ENCODE data around the gene DDX1. TPM values are rescaled to one million over a fixed set of nuclear protein-coding genes. Genes with fewer than 3 reads are reported as not detected.

The DDX1 gene
- total RNA-seq, 1 experiment from 2014 or later, result 70.7 TPM

DNA sequence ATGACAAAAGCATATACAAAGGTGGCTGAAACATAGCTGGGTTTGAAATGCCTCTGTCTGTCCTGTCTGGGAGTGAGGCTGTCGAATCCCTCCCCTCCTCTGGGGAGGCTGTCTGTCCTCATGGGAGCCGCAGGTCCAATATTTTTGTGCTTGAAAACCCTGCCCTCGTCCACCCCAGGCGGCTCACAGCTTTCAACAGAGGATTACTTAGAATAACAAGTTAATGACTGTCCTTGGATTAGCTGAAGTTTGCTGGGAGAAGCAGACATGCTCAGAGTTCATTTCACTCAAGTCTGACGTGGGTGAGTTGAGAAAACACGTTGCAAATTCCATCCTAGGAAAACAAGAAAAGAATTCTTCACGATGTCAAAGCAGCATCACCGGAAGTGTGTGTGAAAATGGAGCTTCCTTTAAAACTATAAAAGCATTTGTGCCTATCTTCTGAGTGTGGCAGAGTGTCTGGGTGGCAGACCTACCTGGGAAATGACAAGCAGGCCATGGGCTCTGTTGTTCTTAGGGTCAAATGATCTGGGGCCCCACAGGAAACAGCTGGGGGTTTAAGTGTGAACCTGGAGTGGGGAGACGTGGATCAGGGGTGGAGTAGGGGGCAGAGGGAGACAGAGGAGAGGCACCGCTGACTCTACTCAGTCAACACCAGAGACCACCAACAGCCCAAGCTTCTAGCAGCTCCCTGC is 77.1 kb downstream of the DDX1 start:
- H3K4me2 ChIP-seq, result no peak overlapping the region
- no peaks in the 10 kb centered on the region for H3K9me3 ChIP-seq (ENCODE audit: insufficient read depth, low read depth)
- ChIA-PET CTCF (no interaction called here), POLR2A (ENCODE audit: unreplicated experiment) (no interaction called here)
- no peak for TF ChIP-seq EZH2 (IDR thresholded peaks at IDR 0.05; ENCODE audit: low read depth)
- TF ChIP-seq, protein P1, sequence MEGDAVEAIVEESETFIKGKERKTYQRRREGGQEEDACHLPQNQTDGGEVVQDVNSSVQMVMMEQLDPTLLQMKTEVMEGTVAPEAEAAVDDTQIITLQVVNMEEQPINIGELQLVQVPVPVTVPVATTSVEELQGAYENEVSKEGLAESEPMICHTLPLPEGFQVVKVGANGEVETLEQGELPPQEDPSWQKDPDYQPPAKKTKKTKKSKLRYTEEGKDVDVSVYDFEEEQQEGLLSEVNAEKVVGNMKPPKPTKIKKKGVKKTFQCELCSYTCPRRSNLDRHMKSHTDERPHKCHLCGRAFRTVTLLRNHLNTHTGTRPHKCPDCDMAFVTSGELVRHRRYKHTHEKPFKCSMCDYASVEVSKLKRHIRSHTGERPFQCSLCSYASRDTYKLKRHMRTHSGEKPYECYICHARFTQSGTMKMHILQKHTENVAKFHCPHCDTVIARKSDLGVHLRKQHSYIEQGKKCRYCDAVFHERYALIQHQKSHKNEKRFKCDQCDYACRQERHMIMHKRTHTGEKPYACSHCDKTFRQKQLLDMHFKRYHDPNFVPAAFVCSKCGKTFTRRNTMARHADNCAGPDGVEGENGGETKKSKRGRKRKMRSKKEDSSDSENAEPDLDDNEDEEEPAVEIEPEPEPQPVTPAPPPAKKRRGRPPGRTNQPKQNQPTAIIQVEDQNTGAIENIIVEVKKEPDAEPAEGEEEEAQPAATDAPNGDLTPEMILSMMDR (conservative IDR thresholded peaks at IDR 0.05), result no peak
- no peaks in the 10 kb centered on the region for H4K20me1 ChIP-seq (ENCODE audit: insufficient read depth)
- no peaks in the 10 kb centered on the region for H3K79me2 ChIP-seq (ENCODE audit: low read depth)
- no peak overlapping the region for H3K4me3 ChIP-seq
- 0 out of 2 replicates have a peak, but pooled peaks cover 1% of the 10 kb centered on the region for H3K4me1 ChIP-seq (replicated peaks; ENCODE audit: insufficient read depth)
- BruUV-seq (replicated peaks), result no TSS peak
- intact Hi-C loops (cut with micrococcal nuclease; ENCODE audit: unreplicated experiment), result no loop called here
- H3F3A ChIP-seq (ENCODE audit: insufficient read depth, low read depth), result no peaks in the 10 kb centered on the region
- no peak overlapping the region for H2AFZ ChIP-seq
- DNase-seq, result no peak
- H3K9me2 ChIP-seq (ENCODE audit: insufficient read depth), result no peaks in the 10 kb centered on the region
- no peak overlapping the region for H3K27ac ChIP-seq
- no peaks in the 10 kb centered on the region for H3K36me3 ChIP-seq (ENCODE audit: low read depth)
- peaks cover 89% of the 10 kb centered on the region for H3K27me3 ChIP-seq (ENCODE audit: insufficient read depth, low read depth)

DNA sequence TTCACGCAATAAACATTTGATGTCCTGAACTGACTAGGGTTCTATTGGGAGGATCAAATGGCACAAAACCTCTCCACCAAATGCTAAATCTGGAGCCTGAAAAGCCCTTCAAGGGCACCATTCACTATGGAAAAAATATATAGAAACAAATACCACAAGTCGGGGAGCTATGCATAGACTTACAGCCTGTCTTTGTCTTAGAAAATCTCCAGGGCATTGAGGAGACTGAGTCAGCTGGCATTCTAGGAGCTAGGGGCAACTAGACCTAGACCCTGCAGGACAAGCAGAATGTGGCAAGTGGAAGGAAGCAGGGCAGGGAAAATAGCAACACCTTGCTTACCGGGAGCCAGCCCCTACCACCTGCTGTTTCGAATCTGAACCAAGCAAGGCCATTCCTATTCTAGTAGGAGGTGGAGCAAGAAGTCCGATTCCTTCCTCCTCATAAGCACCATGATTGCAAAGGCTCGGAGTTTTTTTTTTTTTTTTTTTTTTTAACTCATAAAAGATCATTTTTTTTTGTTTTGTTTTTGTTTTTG is 77.8 kb downstream of the DDX1 start:
- Histone ChIP-seq H3K4me2 (no peak overlapping the region), H3F3A (ENCODE audit: insufficient read depth, low read depth) (no peaks in the 10 kb centered on the region), H2AFZ (no peak overlapping the region), H3K4me3 (no peak overlapping the region), H3K36me3 (ENCODE audit: low read depth) (no peaks in the 10 kb centered on the region), H3K27ac (no peak overlapping the region), H3K27me3 (ENCODE audit: insufficient read depth, low read depth) (peaks cover 83% of the 10 kb centered on the region), H3K9me2 (ENCODE audit: insufficient read depth) (no peaks in the 10 kb centered on the region), H3K9me3 (ENCODE audit: insufficient read depth, low read depth) (no peaks in the 10 kb centered on the region), H3K4me1 (replicated peaks; ENCODE audit: insufficient read depth) (0 out of 2 replicates have a peak, but pooled peaks cover 6% of the 10 kb centered on the region), H3K79me2 (ENCODE audit: low read depth) (no peaks in the 10 kb centered on the region), H4K20me1 (ENCODE audit: insufficient read depth) (no peaks in the 10 kb centered on the region)
- BruUV-seq (replicated peaks), result no TSS peak
- TF ChIP-seq, protein P1 (conservative IDR thresholded peaks at IDR 0.05), result no peak
- TF ChIP-seq EZH2 (IDR thresholded peaks at IDR 0.05; ENCODE audit: low read depth), result no peak
- intact Hi-C loops (cut with micrococcal nuclease; ENCODE audit: unreplicated experiment), result no loop called here
- CTCF ChIA-PET, result no interaction called here
- no peak for DNase-seq
- POLR2A ChIA-PET (ENCODE audit: unreplicated experiment), result no interaction called here

DNA sequence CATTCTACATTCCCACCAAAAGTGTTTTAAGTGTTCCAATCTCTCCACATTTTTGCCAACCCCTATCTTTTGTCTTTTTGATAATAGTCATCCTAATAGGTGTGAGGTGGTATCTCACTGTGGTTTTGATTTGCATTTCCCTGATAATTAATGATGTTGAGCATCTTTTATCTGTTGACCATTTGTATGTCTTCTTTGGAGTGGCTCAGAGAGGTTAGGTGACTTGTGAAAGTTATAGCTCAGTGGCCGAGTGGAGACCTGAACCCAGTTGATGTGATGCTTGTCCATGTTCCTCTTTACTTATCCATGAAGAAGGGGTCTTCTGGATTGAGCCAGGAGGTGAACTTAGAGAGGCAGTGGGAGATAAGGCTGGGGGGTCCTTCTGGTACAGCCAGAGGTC is 78.8 kb downstream of the DDX1 start:
- no peak for TF ChIP-seq EZH2 (IDR thresholded peaks at IDR 0.05; ENCODE audit: low read depth)
- TF ChIP-seq, protein P1 (conservative IDR thresholded peaks at IDR 0.05), result no peak
- Histone ChIP-seq H3K27me3 (ENCODE audit: insufficient read depth, low read depth) (peaks cover 73% of the 10 kb centered on the region), H3K4me2 (no peak overlapping the region), H3K79me2 (ENCODE audit: low read depth) (no peaks in the 10 kb centered on the region), H3K4me1 (replicated peaks; ENCODE audit: insufficient read depth) (0 out of 2 replicates have a peak, but pooled peaks cover 6% of the 10 kb centered on the region), H3K4me3 (no peak overlapping the region), H3K27ac (no peak overlapping the region), H3F3A (ENCODE audit: insufficient read depth, low read depth) (no peaks in the 10 kb centered on the region), H3K36me3 (ENCODE audit: low read depth) (no peaks in the 10 kb centered on the region), H2AFZ (no peak overlapping the region), H3K9me3 (ENCODE audit: insufficient read depth, low read depth) (no peaks in the 10 kb centered on the region), H4K20me1 (ENCODE audit: insufficient read depth) (no peaks in the 10 kb centered on the region), H3K9me2 (ENCODE audit: insufficient read depth) (no peaks in the 10 kb centered on the region)
- DNase-seq, result no peak
- ChIA-PET CTCF (no interaction called here), POLR2A (ENCODE audit: unreplicated experiment) (no interaction called here)
- intact Hi-C loops (cut with micrococcal nuclease; ENCODE audit: unreplicated experiment), result no loop called here
- no TSS peak for BruUV-seq (replicated peaks)
